ENCODE measurements around the gene ANXA10. TPM values are rescaled to one million over a fixed set of nuclear protein-coding genes. Genes with fewer than 3 reads are reported as not detected.

The ANXA10 gene
- total and polyA plus RNA-seq, 2 experiments from 2014 or later = not detected

DNA sequence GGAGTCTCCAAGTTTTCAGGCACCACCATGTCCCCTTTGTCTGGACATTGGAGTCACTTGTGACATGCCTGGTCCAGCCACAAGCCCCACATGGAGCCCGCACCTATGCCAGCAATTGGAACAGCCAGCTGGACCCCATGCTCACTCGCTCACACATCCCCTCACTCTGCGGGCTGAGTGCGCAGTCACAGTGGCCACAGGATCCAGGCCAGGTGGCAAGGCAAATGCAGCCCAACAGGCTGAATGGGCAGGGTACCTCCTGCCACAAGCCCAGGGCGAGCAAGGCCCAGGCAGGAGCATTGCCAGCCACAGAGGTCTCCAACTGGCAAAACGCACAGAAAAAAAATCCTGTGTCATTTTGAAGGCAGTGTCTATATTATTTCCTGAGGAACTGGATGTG lies 82.0 kb downstream of the ANXA10 start (continued):
- TF ChIP-seq, protein P1, sequence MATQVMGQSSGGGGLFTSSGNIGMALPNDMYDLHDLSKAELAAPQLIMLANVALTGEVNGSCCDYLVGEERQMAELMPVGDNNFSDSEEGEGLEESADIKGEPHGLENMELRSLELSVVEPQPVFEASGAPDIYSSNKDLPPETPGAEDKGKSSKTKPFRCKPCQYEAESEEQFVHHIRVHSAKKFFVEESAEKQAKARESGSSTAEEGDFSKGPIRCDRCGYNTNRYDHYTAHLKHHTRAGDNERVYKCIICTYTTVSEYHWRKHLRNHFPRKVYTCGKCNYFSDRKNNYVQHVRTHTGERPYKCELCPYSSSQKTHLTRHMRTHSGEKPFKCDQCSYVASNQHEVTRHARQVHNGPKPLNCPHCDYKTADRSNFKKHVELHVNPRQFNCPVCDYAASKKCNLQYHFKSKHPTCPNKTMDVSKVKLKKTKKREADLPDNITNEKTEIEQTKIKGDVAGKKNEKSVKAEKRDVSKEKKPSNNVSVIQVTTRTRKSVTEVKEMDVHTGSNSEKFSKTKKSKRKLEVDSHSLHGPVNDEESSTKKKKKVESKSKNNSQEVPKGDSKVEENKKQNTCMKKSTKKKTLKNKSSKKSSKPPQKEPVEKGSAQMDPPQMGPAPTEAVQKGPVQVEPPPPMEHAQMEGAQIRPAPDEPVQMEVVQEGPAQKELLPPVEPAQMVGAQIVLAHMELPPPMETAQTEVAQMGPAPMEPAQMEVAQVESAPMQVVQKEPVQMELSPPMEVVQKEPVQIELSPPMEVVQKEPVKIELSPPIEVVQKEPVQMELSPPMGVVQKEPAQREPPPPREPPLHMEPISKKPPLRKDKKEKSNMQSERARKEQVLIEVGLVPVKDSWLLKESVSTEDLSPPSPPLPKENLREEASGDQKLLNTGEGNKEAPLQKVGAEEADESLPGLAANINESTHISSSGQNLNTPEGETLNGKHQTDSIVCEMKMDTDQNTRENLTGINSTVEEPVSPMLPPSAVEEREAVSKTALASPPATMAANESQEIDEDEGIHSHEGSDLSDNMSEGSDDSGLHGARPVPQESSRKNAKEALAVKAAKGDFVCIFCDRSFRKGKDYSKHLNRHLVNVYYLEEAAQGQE (IDR thresholded peaks at IDR 0.05; ENCODE audit: unreplicated experiment) = no peak
- TF ChIP-seq EZH2phosphoT487 (IDR thresholded peaks at IDR 0.05; ENCODE audit: unreplicated experiment) = no peak
- TF ChIP-seq, protein P2, sequence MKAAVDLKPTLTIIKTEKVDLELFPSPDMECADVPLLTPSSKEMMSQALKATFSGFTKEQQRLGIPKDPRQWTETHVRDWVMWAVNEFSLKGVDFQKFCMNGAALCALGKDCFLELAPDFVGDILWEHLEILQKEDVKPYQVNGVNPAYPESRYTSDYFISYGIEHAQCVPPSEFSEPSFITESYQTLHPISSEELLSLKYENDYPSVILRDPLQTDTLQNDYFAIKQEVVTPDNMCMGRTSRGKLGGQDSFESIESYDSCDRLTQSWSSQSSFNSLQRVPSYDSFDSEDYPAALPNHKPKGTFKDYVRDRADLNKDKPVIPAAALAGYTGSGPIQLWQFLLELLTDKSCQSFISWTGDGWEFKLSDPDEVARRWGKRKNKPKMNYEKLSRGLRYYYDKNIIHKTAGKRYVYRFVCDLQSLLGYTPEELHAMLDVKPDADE (IDR thresholded peaks at IDR 0.05) = no peak
- no peak for TF ChIP-seq STAT1 (IDR thresholded peaks at IDR 0.05; ENCODE audit: unreplicated experiment)
- TF ChIP-seq ZNF331 (CRISPR knock-in tag; IDR thresholded peaks at IDR 0.05; ENCODE audit: low read depth) = no peak
- TF ChIP-seq NANOG (IDR thresholded peaks at IDR 0.05; ENCODE audit: borderline replicate concordance) = no peak
- no peak for TF ChIP-seq JUNB (IDR thresholded peaks at IDR 0.05; ENCODE audit: unreplicated experiment)
- no peak for TF ChIP-seq EZH2 (IDR thresholded peaks at IDR 0.05; ENCODE audit: low read depth, unreplicated experiment)
- TF ChIP-seq, protein P3, sequence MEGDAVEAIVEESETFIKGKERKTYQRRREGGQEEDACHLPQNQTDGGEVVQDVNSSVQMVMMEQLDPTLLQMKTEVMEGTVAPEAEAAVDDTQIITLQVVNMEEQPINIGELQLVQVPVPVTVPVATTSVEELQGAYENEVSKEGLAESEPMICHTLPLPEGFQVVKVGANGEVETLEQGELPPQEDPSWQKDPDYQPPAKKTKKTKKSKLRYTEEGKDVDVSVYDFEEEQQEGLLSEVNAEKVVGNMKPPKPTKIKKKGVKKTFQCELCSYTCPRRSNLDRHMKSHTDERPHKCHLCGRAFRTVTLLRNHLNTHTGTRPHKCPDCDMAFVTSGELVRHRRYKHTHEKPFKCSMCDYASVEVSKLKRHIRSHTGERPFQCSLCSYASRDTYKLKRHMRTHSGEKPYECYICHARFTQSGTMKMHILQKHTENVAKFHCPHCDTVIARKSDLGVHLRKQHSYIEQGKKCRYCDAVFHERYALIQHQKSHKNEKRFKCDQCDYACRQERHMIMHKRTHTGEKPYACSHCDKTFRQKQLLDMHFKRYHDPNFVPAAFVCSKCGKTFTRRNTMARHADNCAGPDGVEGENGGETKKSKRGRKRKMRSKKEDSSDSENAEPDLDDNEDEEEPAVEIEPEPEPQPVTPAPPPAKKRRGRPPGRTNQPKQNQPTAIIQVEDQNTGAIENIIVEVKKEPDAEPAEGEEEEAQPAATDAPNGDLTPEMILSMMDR (conservative IDR thresholded peaks at IDR 0.05; ENCODE audit: low read depth in 2 of 2) = no peak
- TF ChIP-seq CREB1 (CRISPR knock-in tag; IDR thresholded peaks at IDR 0.05; ENCODE audit: low read depth) = no peak

DNA sequence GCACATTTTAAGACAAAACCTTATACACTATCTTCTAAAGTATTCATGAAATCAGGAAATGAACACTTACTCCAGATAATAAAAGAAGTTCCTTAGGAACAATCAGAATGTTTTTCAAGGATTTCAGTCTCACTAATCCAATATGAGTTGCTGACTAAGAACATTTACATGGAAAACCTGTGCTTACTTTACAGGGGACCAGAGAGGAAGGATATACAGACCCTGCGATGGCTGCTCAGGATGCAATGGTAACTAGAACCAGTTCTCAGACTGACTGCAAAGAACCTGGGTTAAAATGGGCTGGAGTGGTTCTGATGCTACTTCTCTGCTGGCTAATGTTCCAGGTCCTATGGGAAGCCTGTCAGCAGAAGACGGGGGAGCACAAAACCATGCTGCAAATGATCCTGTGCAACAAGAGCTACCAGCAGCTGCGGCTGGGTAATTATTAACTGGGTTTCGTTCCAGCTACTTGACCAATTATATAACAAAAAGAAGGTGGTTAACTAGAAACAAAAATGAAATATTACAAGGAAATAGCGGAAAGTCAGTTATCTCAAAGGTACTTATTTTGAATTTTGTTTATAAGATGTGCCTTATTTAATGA lies 85.3 kb downstream of the ANXA10 start:
- Histone ChIP-seq H4K20me1 (replicated peaks; ENCODE audit: insufficient read depth) (no peaks in the 10 kb centered on the region), H2AFZ (no peak overlapping the region), H3K36me3 (ENCODE audit: insufficient read depth) (no peaks in the 10 kb centered on the region), H3K9me2 (ENCODE audit: insufficient read depth) (no peaks in the 10 kb centered on the region), H3K79me2 (replicated peaks; ENCODE audit: insufficient read depth) (no peaks in the 10 kb centered on the region), H3K27me3 (ENCODE audit: insufficient read depth) (no peaks in the 10 kb centered on the region), H3F3A (replicated peaks; ENCODE audit: low read depth) (no peaks in the 10 kb centered on the region), H3K4me2 (no peak overlapping the region), H3K27ac (ENCODE audit: low read depth) (no peak overlapping the region), H3K4me3 (no peak overlapping the region), H3K4me1 (ENCODE audit: insufficient read depth) (no peaks in the 10 kb centered on the region)
- Mint-ChIP-seq H3K9me3 (no peaks in the 10 kb centered on the region), H3K27ac (no peak overlapping the region), H3K4me1 (no peaks in the 10 kb centered on the region), H3K4me3 (no peak overlapping the region), H3K27me3 (ENCODE audit: insufficient read depth, low read depth, poor library complexity) (peaks cover 1% of the 10 kb centered on the region), H3K36me3 (ENCODE audit: low read depth) (no peaks in the 10 kb centered on the region)
- ATAC-seq = no peak
- TF ChIP-seq EZH2phosphoT487 (IDR thresholded peaks at IDR 0.05; ENCODE audit: unreplicated experiment) (no peak), ZNF114 (CRISPR knock-in tag; IDR thresholded peaks at IDR 0.05) (no peak)
- TF ChIP-seq, protein P1 (IDR thresholded peaks at IDR 0.05; ENCODE audit: unreplicated experiment) = no peak
- no peak for DNase-seq (ENCODE audit: low spot score)

Measured in GM23338 (cell line).